LNCaP clone FGC (cell line): ENCODE data around the gene SEPTIN8.

Experiments used
- DNase-seq: peaks from one replicate; pipeline ENCODE4 v3.0.0-alpha.2; 2011; ENCODE audit warnings: low read depth
- H3K4me3 ChIP-seq: 2 replicates; pipeline ENCODE4 v1.5.1; 2011; ENCODE audit warnings: mild to moderate bottlenecking, low read depth, low read length, control low read depth
- TF ChIP-seq, protein P1 (sequence below): IDR thresholded peaks from 2 replicates; pipeline ENCODE4 v1.5.1; 2012; ENCODE audit warnings: mild to moderate bottlenecking; ENCODE audit not compliant: control insufficient read depth, insufficient read depth; ENCODE audit errors: extremely low read depth

The SEPTIN8 gene

DNA sequence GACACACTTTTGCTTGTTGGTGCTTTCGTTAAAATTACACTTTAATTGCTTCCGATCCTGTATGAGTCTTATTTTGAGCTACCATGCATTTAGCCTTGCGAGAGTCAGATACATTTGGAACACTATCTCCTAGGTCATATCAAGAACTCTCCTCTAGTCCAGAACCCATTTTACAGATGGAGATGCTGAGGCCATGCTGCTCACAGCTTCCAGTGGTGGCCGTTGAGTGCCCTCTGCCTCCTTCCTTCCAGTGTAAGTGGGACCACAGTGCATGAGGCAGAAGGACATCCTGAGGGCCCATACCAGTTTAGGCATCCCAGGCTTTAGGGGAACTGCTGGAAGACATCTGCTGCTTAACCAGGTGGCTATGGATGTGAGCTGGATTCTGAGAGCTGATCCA, 22.9 kb downstream of the SEPTIN8 start:
- no peak overlapping the region for H3K4me3 ChIP-seq
- DNase-seq = no peak
- TF ChIP-seq, protein P1, sequence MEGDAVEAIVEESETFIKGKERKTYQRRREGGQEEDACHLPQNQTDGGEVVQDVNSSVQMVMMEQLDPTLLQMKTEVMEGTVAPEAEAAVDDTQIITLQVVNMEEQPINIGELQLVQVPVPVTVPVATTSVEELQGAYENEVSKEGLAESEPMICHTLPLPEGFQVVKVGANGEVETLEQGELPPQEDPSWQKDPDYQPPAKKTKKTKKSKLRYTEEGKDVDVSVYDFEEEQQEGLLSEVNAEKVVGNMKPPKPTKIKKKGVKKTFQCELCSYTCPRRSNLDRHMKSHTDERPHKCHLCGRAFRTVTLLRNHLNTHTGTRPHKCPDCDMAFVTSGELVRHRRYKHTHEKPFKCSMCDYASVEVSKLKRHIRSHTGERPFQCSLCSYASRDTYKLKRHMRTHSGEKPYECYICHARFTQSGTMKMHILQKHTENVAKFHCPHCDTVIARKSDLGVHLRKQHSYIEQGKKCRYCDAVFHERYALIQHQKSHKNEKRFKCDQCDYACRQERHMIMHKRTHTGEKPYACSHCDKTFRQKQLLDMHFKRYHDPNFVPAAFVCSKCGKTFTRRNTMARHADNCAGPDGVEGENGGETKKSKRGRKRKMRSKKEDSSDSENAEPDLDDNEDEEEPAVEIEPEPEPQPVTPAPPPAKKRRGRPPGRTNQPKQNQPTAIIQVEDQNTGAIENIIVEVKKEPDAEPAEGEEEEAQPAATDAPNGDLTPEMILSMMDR = no peak

DNA sequence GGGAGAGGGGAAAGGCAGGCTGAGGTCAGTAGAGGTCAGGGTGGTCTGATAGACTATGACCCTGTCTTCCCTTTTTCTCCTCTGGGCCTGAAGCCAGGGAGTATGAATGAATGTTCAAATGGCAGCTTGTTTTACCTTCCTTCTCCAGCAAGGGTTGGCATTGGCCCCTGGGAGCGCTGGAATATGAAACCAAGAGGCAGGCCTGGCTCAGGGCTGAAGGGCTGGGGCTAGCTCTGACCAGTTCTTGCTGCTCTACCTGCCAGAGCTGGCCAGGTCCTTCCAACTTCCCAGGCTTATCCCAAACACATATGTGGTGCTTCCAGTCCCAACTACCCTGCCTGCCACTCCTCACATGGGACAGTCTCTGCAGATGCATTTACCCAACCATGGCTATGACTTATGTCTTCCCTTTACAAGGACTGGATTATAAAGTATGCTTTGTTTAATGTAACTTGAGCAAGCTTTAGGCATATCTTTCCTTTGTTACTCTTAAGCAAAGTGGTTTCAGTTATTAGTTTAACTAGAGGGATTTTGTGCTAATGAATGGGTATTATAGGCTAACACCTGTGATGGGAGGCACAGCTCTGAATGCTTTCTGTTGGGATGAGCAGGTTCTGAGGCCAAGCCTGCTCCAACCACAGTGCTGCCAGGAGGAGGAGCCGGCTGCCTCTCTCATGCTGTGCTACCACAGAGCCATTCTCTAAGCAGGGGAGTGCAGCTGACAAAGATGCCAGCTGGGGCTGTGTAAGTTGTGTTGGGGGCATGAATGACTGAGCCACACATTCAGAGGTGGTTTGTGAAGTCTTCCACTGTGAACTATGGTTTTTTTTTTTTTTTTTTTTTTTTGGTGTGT, 23.7 kb downstream of the SEPTIN8 start:
- DNase-seq = no peak
- no peak overlapping the region for H3K4me3 ChIP-seq
- TF ChIP-seq, protein P1 = peak; percentile 29; the same call in 1 of the 2 replicates

DNA sequence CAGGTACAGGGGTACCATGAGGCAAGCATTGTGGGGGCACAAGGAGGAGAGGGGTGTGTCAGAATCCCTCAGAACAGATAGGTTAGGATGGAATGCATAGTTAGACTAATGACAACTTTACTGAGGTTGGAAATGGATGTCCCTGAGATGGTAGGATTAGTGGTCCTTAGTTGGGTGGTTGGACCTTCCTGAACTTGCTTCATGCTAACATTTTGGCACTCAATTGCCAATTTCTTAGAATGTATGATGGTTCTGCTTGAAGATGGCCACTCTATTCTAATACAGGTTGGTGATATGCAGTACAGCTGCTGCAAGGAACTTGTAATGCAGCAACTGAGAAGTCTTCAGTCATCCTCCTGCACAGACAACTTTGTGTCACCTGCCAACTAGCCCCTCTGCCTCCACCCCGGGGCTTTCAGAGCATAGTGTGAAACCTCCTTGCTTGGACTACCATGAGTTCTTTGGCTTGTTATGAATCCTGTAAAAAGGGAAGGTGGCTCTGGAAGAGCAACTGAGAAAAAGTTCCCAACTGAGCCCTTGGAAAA, 24.4 kb downstream of the SEPTIN8 start:
- TF ChIP-seq, protein P1 = no peak
- no peak overlapping the region for H3K4me3 ChIP-seq

DNA sequence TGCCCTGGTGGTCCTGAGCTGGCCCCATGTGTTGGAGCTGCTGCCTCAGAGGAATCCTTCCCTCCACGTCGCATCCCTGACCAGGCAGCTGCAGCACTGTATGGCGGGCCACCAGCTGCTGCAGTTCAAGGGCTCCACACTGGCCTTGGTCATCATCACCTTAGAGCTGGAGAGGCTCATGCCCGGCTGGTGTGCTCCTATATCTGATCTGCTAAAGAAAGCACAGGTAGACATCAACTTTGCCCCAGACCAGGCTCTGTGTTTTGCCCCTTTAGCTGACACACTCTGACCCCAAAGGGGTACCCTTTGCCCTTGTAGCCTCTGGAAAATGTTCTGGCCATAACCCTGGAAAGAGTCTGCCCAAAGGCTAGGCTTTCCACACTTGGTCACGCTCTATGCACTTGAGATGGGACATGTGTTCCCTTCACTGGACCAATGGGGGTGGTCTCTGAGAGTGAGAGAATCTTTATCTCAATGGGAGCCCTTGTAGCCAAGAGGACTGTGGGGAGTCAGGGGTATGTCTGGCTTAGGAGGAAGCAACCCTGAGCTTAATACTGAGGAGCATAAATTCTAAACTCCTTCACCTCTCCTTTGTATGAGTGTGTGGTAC, 25.0 kb downstream of the SEPTIN8 start:
- TF ChIP-seq, protein P1 = no peak
- no peak overlapping the region for H3K4me3 ChIP-seq
- DNase-seq = no peak

More for the DNA sequence above, 24.4 kb downstream of the SEPTIN8 start:
- DNase-seq = no peak

- DNase-seq = no peak
- TF ChIP-seq, protein P1 = no peak
- no peak overlapping the region for H3K4me3 ChIP-seq
These were observed 25.6 kb downstream of the SEPTIN8 start for GRCh38 chr5:132751444-132751843.

DNA sequence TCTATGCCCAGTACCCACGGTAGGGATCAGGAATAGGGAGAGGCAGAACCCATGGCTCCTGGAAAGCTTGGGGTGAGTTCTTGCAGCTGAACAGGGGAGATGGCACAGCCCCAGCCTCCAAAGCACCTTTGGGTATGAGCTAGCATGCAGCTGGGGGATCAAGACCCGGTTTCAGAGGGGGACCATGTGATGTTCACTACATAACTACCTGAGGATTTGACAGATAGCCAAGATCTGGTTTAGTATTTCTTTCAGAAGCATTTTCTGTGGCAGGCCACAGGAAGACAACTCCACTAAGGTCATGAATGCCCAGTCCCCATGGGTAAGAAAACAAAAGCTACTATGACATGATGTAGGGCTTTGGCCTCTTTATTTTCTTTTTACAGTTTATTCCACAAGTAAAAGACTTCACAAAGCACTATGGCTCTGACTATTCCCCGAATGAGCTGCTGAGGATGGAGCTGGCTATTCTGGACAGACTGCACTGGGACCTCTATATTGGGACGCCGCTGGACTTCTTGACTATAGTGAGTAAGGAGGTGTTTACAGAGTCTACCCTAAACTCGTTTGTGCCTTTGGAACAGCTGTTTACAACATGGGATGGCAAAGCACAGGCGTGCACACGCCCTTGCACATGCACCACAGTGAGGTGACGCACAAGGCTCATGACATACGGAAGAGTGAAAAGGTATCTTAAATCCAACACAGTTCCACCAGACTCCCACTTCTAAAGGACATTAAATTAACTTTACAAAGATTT, 26.4 kb downstream of the SEPTIN8 start:
- no peak overlapping the region for H3K4me3 ChIP-seq
- TF ChIP-seq, protein P1 = no peak
- no peak for DNase-seq
